Natural killer cell (primary cell): ENCODE results near the gene DLG5. TPM values are rescaled to one million over a fixed set of nuclear protein-coding genes. Genes with fewer than 3 reads are reported as not detected.
A peak's percentile ranks its signal among the peaks of the same experiment; 100 is the strongest.

Experiments
- ATAC-seq, 3 donors: fragments of 150-1000 bp in 2 of 3; fragments of 200-7000 bp in 1 of 3; cut with Tn5 transposase; 1 replicate in 1 of 3; 2 replicates in 2 of 3; pipeline ENCODE4 v1.10.0; 2021; ENCODE audit warnings: mild to moderate bottlenecking in 2 of 3, moderate library complexity in 2 of 3
- DNase-seq, 2 donors: peaks; one replicate each; pipeline versions ENCODE4 v3.0.0 to v3.0.0-alpha.2; 2013 to 2021; ENCODE audit warnings: mixed read lengths in 1 of 2
- H3K27ac ChIP-seq: one replicate; pipeline ENCODE4 v1.5.1; 2013; ENCODE audit warnings: mild to moderate bottlenecking, low read length
- H3K27me3 ChIP-seq: one replicate; pipeline ENCODE4 v1.6.1; 2013; ENCODE audit warnings: low read length; ENCODE audit not compliant: control insufficient read depth, insufficient read depth
- H3K36me3 ChIP-seq: one replicate; pipeline ENCODE4 v1.6.1; 2013; ENCODE audit warnings: low read length; ENCODE audit not compliant: control insufficient read depth, insufficient read depth
- H3K4me1 ChIP-seq: one replicate; pipeline ENCODE4 v1.6.1; 2013; ENCODE audit warnings: low read length; ENCODE audit not compliant: control insufficient read depth, insufficient read depth
- H3K4me3 ChIP-seq: one replicate; pipeline ENCODE4 v1.5.1; 2013; ENCODE audit warnings: low read length
- H3K9me3 ChIP-seq: one replicate; pipeline ENCODE4 v1.6.1; 2013; ENCODE audit warnings: low read length; ENCODE audit not compliant: control insufficient read depth, insufficient read depth
- H3K27ac Mint-ChIP-seq, 2 donors: one replicate each; pipeline ENCODE4 v1.8.0; 2022; ENCODE audit warnings: mild to moderate bottlenecking in 2 of 2, mixed read lengths in 2 of 2, moderate library complexity in 1 of 2
- H3K27me3 Mint-ChIP-seq, 2 donors: one replicate each; pipeline ENCODE4 v1.8.0; 2022; ENCODE audit warnings: low read depth in 2 of 2, mixed read lengths in 2 of 2
- H3K36me3 Mint-ChIP-seq: one replicate; pipeline ENCODE4 v1.8.0; 2022; ENCODE audit warnings: mixed read lengths
- H3K4me1 Mint-ChIP-seq, 2 donors: one replicate each; pipeline ENCODE4 v1.8.0; 2022; ENCODE audit warnings: mixed read lengths in 2 of 2
- H3K4me3 Mint-ChIP-seq: one replicate; pipeline ENCODE4 v1.8.0; 2022; ENCODE audit warnings: mild to moderate bottlenecking, moderate library complexity, mixed read lengths
- H3K9me3 Mint-ChIP-seq, 2 donors: one replicate each; pipeline ENCODE4 v1.8.0; 2022; ENCODE audit warnings: mixed read lengths in 2 of 2
- WGBS: methylation state at CpG from one replicate; pipeline ENCODE4 v1.1.7; 2013; ENCODE audit warnings: missing lambda C conversion rate; ENCODE audit not compliant: insufficient coverage; 5-methylcytosine and 5-hydroxymethylcytosine counted together
- intact Hi-C: fragments of 100-400 bp; cut with micrococcal nuclease; formaldehyde crosslinking; loops from one replicate; pipeline ENCODE4 v1.14.2; 2022
- total RNA-seq, 4 donors: library from RNA; stranded (reverse); fragments of 120-200 nt in 1 of 4; gene quantifications; one replicate each; pipeline versions ENCODE4 v1.2.3 to v1.2.4, GENCODE V29; 2013 to 2022
- TF ChIP-seq, protein P1 (sequence below): fragments of 200-600 bp; IDR thresholded peaks from one replicate; pipeline ENCODE4 v1.8.0; 2022; ENCODE audit warnings: antibody characterized with exemption

DLG5 gene
- total RNA-seq, 3 donors from 2014 or later (not counting 1 experiment from before 2014, with no cell fraction given) = 52.8 to 75.0 (median 52.9) TPM

DNA sequence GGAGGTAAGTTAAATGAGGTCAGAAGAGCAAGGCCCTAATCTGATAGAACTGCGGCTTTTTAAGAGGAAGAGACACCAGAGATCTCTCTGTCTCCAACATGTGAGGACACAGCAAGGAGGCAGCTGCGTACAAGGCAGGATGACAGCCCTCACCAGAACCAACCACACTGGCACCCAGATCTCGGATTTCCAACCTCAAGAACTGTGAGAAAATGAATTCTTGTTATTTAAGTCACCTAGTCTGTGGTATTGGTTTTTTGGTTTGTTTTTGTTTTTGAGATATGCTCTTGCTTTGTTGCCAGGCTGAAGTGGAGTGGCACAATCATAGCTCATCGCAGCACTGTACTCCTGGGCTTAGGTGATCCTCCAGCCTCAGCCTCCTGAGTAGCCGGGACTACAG is 127.2 kb downstream of the DLG5 start:
- Mint-ChIP-seq H3K27ac (peak overlapping the region; percentile 65 to 87), H3K36me3 (peaks cover 19% of the 10 kb centered on the region), H3K4me1 (peaks cover 36 to 46% of the 10 kb centered on the region in 2 donors), H3K9me3 (no peaks in the 10 kb centered on the region), H3K4me3 (peak overlapping the region; percentile 68), H3K27me3 (no peaks in the 10 kb centered on the region)
- DNase-seq (peak in 1 of 2 donors; percentile 67), ATAC-seq (peak; percentile 20 to 57 (median 29))
- intact Hi-C loops = no loop called here
- Histone ChIP-seq H3K27ac (peak overlapping the region; percentile 8), H3K36me3 (peaks cover 36% of the 10 kb centered on the region), H3K27me3 (no peaks in the 10 kb centered on the region), H3K9me3 (no peaks in the 10 kb centered on the region), H3K4me1 (peaks cover 29% of the 10 kb centered on the region), H3K4me3 (no peak overlapping the region)
- TF ChIP-seq, protein P1, sequence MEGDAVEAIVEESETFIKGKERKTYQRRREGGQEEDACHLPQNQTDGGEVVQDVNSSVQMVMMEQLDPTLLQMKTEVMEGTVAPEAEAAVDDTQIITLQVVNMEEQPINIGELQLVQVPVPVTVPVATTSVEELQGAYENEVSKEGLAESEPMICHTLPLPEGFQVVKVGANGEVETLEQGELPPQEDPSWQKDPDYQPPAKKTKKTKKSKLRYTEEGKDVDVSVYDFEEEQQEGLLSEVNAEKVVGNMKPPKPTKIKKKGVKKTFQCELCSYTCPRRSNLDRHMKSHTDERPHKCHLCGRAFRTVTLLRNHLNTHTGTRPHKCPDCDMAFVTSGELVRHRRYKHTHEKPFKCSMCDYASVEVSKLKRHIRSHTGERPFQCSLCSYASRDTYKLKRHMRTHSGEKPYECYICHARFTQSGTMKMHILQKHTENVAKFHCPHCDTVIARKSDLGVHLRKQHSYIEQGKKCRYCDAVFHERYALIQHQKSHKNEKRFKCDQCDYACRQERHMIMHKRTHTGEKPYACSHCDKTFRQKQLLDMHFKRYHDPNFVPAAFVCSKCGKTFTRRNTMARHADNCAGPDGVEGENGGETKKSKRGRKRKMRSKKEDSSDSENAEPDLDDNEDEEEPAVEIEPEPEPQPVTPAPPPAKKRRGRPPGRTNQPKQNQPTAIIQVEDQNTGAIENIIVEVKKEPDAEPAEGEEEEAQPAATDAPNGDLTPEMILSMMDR = no peak
- WGBS = 74% methylated on average over 3 of the region's 5 CpGs

DNA sequence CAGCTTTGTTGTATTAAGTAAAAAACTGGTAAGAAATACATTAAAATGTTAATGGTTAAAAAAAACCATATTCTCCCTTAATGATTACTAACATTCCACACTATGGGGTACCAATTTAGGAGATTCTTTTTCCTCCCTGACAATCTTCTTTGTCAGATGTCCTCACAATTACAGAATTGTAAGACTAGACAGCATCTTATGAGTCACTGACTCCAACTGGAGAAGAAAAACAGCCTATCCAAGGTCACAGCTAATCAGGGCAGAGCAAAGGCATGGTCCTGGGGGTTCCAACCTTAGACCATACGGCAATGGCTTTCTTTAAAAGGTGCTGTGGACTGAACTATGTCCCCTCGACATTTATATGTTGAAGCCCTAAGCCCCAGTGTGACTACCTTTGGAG is 127.6 kb downstream of the DLG5 start:
- Mint-ChIP-seq H3K36me3 (peaks cover 19% of the 10 kb centered on the region), H3K27me3 (no peaks in the 10 kb centered on the region), H3K9me3 (no peaks in the 10 kb centered on the region), H3K4me1 (peaks cover 36 to 46% of the 10 kb centered on the region in 2 donors), H3K27ac (peak overlapping the region; percentile 65 to 87), H3K4me3 (peak overlapping the region; percentile 68)
- intact Hi-C loops = no loop called here
- TF ChIP-seq, protein P1 = no peak
- ATAC-seq (peak in 2 of 3 donors; percentile 0 to 2), DNase-seq (no peak)
- H3K4me1 ChIP-seq = peaks cover 29% of the 10 kb centered on the region
- no peaks in the 10 kb centered on the region for H3K27me3 ChIP-seq
- 81% methylated on average over 2 of the region's 2 CpGs for WGBS
- no peaks in the 10 kb centered on the region for H3K9me3 ChIP-seq
- H3K27ac ChIP-seq = peak overlapping the region; percentile 8
- no peak overlapping the region for H3K4me3 ChIP-seq
- peaks cover 38% of the 10 kb centered on the region for H3K36me3 ChIP-seq

DNA sequence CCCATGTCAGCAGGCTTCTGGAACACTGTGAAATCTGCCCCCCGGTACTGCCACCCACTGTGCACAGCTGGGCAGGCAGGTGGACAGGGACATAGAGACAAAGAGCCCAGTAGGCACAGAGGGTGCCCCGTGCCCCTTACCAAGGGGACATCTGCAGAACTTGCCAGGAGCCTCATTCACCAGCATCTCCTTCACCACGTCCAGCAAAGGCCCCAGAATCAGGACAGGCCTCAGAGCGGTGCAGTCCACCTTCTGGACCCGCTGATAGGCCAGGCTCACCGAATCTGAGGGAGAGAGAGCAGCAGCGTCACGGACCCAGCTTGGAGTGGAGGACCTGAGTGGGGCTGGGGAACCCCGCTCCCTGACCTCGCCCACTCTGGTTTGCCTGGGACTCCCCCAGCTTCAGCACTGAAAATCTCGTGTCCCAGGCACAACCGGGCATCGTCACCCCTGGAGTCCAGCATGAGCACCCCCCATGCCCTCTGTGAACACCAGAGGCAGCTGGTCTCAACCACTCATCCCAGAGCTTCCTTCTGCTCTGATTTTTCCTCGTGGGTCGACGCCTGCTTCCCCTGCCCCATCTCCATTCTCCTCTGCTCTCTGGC is 130.1 kb downstream of the DLG5 start:
- Histone ChIP-seq H3K27ac (no peak overlapping the region), H3K4me1 (peaks cover 21% of the 10 kb centered on the region), H3K27me3 (no peaks in the 10 kb centered on the region), H3K36me3 (peaks cover 54% of the 10 kb centered on the region), H3K4me3 (no peak overlapping the region), H3K9me3 (no peaks in the 10 kb centered on the region)
- TF ChIP-seq, protein P1 = no peak
- Mint-ChIP-seq H3K9me3 (no peaks in the 10 kb centered on the region), H3K4me1 (peaks cover 28 to 36% of the 10 kb centered on the region in 2 donors), H3K27ac (no peak overlapping the region), H3K27me3 (no peaks in the 10 kb centered on the region), H3K36me3 (peaks cover 12% of the 10 kb centered on the region), H3K4me3 (no peak overlapping the region)
- WGBS = 94% methylated on average over 16 of the region's 16 CpGs
- ATAC-seq = no peak
- no peak for DNase-seq
- intact Hi-C loops = no loop called here
